Subcutaneous abdominal adipose tissue (tissue), 5 donors: ENCODE data around the gene LONP1.

Experiments
- H3K27ac ChIP-seq: one replicate; pipeline ENCODE4 v1.7.0; 2013; ENCODE audit warnings: low read depth, mild to moderate bottlenecking, inconsistent platforms, low read length, moderate library complexity
- H3K27me3 ChIP-seq, 5 donors: one replicate each; pipeline ENCODE4 v1.7.0; 2013; ENCODE audit warnings: low read length in 5 of 5, inconsistent platforms in 1 of 5; ENCODE audit not compliant: control insufficient read depth in 5 of 5, insufficient read depth in 4 of 5
- H3K36me3 ChIP-seq, 5 donors: one replicate each; pipeline ENCODE4 v1.7.0; 2013; ENCODE audit warnings: low read length in 5 of 5; ENCODE audit not compliant: control insufficient read depth in 5 of 5, insufficient read depth in 5 of 5
- H3K4me1 ChIP-seq, 5 donors: one replicate each; pipeline ENCODE4 v1.7.0; 2013; ENCODE audit warnings: low read length in 5 of 5, mild to moderate bottlenecking in 3 of 5, moderate library complexity in 1 of 5; ENCODE audit not compliant: control insufficient read depth in 5 of 5, insufficient read depth in 5 of 5
- H3K4me3 ChIP-seq, 5 donors: one replicate each; pipeline ENCODE4 v1.7.0; 2013; ENCODE audit warnings: low read length in 5 of 5, low read depth in 1 of 5
- H3K9ac ChIP-seq, 5 donors: one replicate each; pipeline ENCODE4 v1.7.0; 2013; ENCODE audit warnings: low read length in 5 of 5, mild to moderate bottlenecking in 4 of 5, moderate library complexity in 3 of 5
- H3K9me3 ChIP-seq, 5 donors: one replicate each; pipeline ENCODE4 v1.7.0; 2013; ENCODE audit warnings: low read length in 5 of 5; ENCODE audit not compliant: control insufficient read depth in 5 of 5
- donor health status: healthy.
- donor health status: healthy.
- donor health status: healthy.
- donor health status: healthy.
- donor health status: healthy.

Gene LONP1

DNA sequence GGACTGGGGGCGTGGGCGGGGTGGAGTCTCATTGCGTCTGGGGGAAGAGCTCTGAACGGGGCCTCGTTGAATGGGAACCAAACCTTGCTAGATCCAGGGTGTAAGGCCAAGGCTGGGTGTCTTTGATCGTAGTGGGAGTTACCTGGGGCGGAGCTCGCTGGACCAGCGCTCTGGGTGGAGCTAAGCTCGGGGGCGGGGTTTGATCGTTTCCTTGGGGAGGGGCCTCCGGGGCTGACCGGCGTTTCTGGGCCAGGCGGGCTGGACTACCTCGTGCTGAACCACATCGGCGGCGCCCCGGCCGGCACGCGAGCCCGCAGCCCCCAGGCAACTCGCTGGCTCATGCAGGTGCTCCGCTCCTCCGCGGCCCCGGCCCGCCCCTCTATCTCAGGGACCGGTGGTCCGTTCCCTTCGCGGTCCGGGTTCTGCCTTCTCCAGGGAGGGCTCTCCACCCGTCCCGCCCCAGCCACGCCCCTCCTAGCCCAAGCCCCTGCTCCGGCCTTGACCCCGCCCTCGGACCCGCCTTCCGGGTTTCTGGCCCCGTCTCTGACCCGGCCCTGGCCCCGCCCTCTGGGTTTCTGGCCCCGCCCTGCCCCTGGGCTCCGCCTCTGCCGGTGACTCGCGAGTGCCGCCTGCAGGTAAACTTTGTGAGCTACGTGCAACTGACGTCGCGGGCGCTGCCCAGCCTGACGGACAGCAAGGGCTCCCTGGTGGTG, 33.1 kb downstream of the LONP1 start:
- Histone ChIP-seq H3K4me1 (peaks cover 0 to 38% (median 29%) of the 10 kb centered on the region in 5 donors), H3K9ac (peak overlapping the region in 4 of 5 donors; percentile 22 to 59 (median 55)), H3K27ac (no peak overlapping the region), H3K4me3 (peak overlapping the region; percentile 62 to 73 (median 64)), H3K27me3 (no peaks in the 10 kb centered on the region), H3K9me3 (no peaks in the 10 kb centered on the region), H3K36me3 (peaks cover 0 to 3% (median under 1%) of the 10 kb centered on the region in 5 donors)

DNA sequence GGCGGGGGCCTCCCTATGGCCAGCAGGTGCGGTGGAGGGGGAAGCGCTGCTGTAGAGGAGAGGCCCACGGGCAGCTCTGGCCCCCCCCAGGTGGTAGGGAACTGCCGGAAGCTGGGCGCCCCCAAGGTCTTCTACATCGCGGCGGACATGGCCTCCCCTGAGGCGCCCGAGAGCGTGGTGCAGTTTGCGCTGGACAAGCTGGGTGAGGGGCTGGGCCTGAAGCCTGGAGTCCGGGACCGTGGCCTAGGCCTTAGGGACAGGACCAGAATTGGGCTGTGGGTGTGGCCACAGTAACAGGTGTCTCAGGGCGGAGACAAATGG, 33.7 kb downstream of the LONP1 start:
- peak overlapping the region; percentile 62 to 73 (median 64) for H3K4me3 ChIP-seq
- peak overlapping the region in 3 of 5 donors; percentile 22 to 59 (median 52) for H3K9ac ChIP-seq
- H3K27ac ChIP-seq: no peak overlapping the region

DNA sequence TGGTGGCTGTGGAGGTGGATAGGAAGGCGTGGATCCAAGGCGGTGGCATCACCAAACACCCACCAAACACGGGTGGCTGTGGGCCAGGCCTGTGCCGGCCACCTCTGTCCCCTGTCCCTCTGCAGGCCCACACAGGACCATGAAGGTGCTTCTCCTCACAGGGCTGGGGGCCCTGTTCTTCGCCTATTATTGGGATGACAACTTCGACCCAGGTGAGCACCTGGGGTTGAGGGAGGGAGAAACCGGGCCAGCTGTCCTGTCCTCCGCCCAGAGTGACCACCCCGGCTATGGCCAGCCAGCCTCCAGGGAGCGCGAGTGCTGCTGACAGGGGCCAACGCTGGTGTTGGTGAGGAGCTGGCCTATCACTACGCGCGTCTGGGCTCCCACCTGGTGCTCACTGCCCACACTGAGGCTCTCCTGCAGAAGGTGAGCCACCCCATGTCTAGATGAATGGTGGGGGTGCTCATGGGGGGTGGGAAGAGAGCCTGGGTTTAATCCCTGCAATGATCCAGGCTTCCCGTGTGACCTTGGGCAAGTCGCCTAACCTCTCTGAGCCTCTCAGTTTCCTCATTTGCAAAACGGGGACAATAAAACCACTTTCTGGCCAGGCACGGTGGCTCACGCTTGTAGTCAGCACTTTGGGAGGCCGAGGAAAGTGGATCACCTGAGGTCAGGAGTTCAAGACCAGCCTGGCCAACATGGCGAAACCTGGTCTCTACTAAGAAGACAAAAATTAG, 35.1 kb downstream of the LONP1 start:
- H3K27ac ChIP-seq: no peak overlapping the region
- no peaks in the 10 kb centered on the region for H3K36me3 ChIP-seq
- H3K9me3 ChIP-seq: no peaks in the 10 kb centered on the region
- no peak overlapping the region for H3K4me3 ChIP-seq
- no peak overlapping the region for H3K9ac ChIP-seq
- H3K27me3 ChIP-seq: no peaks in the 10 kb centered on the region
- peaks cover 0 to 32% (median 24%) of the 10 kb centered on the region in 5 donors for H3K4me1 ChIP-seq

More for the DNA sequence above, 33.7 kb downstream of the LONP1 start:
- Histone ChIP-seq H3K27me3 (no peaks in the 10 kb centered on the region), H3K36me3 (no peaks in the 10 kb centered on the region), H3K9me3 (no peaks in the 10 kb centered on the region), H3K4me1 (peaks cover 0 to 35% (median 27%) of the 10 kb centered on the region in 5 donors)

DNA sequence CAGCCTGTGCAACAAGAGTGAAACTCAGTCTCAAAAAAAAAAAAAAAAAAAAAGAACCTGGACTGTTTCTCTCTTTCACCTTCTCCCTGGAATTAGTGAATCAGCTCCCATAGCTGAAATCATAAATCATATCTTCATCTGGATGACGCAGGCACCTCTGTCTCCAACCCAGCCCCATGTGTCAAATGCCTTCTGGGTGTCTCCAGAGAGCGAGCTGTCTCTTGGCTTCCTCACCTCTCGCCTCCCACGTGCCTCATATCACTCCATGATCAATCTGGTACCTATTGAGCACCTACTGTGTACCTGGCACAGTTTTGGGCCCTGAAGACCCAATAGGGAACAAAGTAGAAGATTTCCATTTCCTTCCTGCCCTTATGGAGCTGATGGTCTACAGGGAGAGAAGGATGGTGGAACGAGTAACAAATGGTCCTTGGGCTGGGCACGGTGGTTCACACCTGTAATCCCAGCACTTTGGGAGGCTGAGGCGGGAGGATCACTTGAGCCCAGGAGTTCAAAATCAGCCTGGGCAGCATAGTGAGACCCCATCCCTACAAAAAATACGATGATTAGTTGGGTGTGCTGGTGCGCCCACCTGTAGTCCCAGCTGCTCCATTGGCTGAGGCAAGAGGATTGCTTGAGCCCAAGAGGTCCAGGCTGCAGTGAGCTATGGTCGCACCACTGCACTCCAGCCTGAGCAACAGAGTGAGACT, 36.6 kb downstream of the LONP1 start:
- Histone ChIP-seq H3K4me1 (peaks cover 3 to 38% (median 32%) of the 10 kb centered on the region in 5 donors), H3K9me3 (no peaks in the 10 kb centered on the region), H3K9ac (no peak overlapping the region), H3K4me3 (no peak overlapping the region), H3K27me3 (no peaks in the 10 kb centered on the region), H3K36me3 (peaks cover 0 to 2% (median under 1%) of the 10 kb centered on the region in 5 donors), H3K27ac (no peak overlapping the region)

GRCh38 chr19:5682107-5682482, 37.9 kb downstream of the LONP1 start:
- Histone ChIP-seq H3K27me3 (no peaks in the 10 kb centered on the region), H3K9ac (no peak overlapping the region), H3K4me1 (peaks cover 3 to 31% (median 27%) of the 10 kb centered on the region in 5 donors), H3K9me3 (no peaks in the 10 kb centered on the region), H3K27ac (no peak overlapping the region), H3K4me3 (no peak overlapping the region), H3K36me3 (peaks cover 0 to 11% (median 5%) of the 10 kb centered on the region in 5 donors)

- H3K9ac ChIP-seq: peak overlapping the region in 1 of 5 donors; percentile 99
- no peak overlapping the region for H3K27ac ChIP-seq
- peak overlapping the region; percentile 53 to 98 (median 92) for H3K4me3 ChIP-seq
- H3K36me3 ChIP-seq: peaks cover 0 to 11% (median 5%) of the 10 kb centered on the region in 5 donors
- H3K27me3 ChIP-seq: no peaks in the 10 kb centered on the region
- peaks cover 3 to 27% (median 24%) of the 10 kb centered on the region in 5 donors for H3K4me1 ChIP-seq
- no peaks in the 10 kb centered on the region for H3K9me3 ChIP-seq
Measured at GRCh38 chr19:5681391-5682106, 38.4 kb downstream of the LONP1 start.

DNA sequence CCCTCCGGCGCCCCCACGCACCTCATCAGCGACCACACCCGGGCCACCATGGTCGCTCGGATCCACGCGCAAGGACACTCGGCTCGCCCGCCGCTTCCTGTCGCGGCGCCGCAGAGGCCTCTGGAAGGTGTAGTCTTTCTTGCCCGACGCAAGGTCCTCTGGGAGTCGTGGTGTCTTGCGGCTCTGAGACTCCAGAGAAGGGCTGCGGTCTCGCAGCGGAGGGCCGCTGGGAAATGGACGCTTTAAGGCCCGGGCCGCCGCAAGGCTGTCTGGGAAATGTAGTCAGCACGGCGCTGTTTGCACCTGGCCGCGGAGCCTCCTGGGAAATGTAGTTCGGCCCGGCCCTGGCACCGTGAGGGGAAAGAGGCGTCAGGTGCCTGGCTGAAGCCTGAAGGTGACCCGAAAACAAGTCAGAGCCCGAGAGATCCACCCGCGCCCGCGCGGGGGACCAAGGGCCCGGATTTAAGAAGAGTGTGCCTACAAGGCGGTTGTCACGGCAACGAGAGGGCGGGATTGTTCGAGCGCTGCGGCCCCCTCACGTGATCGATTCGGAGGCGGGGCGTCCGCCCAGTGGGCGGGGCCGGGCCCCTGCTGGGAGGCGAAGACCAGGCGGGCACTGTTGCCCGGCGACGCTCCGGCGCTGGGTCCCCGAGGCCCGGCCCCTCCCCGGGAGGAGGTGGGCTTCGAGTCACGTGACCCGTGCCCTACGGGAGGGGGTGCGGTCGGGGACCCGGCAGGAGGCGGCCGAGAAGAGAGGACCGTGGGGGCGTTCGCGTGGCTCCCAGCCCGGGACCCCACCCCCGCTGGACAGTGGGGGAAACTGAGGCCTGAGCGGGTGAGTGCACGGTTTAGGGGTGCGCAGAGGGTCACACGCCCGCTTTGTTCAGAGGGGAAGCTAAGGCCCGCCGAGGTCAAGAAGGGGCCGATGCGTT, 39.2 kb downstream of the LONP1 start, which contains the start of the genes HSD11B1L and MICOS13:
Gene HSD11B1L, plus strand, starts transcription at position 591 of the 932 bp plus-strand sequence. CDS start 3,806 bp downstream, outside the sequence.
Gene MICOS13, minus strand, starts transcription at position 80 of the 932 bp plus-strand sequence. Its CDS starts 30 bp downstream, at position 50.
- peaks cover 3 to 20% (median 19%) of the 10 kb centered on the region in 5 donors for H3K4me1 ChIP-seq

GRCh38 chr19:5680084-5680436, 39.9 kb downstream of the LONP1 start:
- Histone ChIP-seq H3K9ac (peak overlapping the region; percentile 57 to 99 (median 89)), H3K27ac (peak overlapping the region; percentile 79), H3K9me3 (no peaks in the 10 kb centered on the region), H3K36me3 (peaks cover 0 to 11% (median 5%) of the 10 kb centered on the region in 5 donors), H3K4me3 (peak overlapping the region; percentile 86 to 98 (median 95)), H3K4me1 (peaks cover 3 to 20% (median 19%) of the 10 kb centered on the region in 5 donors), H3K27me3 (no peaks in the 10 kb centered on the region)

More for the DNA sequence above, 39.2 kb downstream of the LONP1 start, which contains the start of the genes HSD11B1L and MICOS13:
- no peaks in the 10 kb centered on the region for H3K9me3 ChIP-seq
- H3K9ac ChIP-seq: peak within 1 kb of the TSS; percentile 57 to 99 (median 89)
- H3K4me3 ChIP-seq: peak within 1 kb of the TSS; percentile 86 to 98 (median 95)
- no peaks in the 10 kb centered on the region for H3K27me3 ChIP-seq
- peaks cover 0 to 11% (median 5%) of the 10 kb centered on the region in 5 donors for H3K36me3 ChIP-seq
- peak within 1 kb of the TSS; percentile 79 for H3K27ac ChIP-seq
